Liver (tissue), 9 donors: ENCODE results near the gene SLC2A14. TPM values are rescaled to one million over a fixed set of nuclear protein-coding genes. Genes with fewer than 3 reads are reported as not detected.

ENCODE experiments used
- DNase-seq: peaks from one replicate; pipeline ENCODE4 v3.0.0-alpha.2; 2017; ENCODE audit warnings: low spot score
- H3K27ac ChIP-seq, 2 donors: one replicate each; pipeline ENCODE4 v1.7.0; 2013; ENCODE audit warnings: inconsistent platforms in 2 of 2, low read length in 2 of 2, control low read depth in 1 of 2, low read depth in 1 of 2, mild to moderate bottlenecking in 1 of 2
- H3K27me3 ChIP-seq, 4 donors: one replicate each; pipeline versions ENCODE4 v1.6.1 to v1.7.0; 2013; ENCODE audit warnings: low read length in 3 of 4, inconsistent platforms in 1 of 4, mild to moderate bottlenecking in 1 of 4, moderate library complexity in 1 of 4; ENCODE audit not compliant: control insufficient read depth in 4 of 4, insufficient read depth in 4 of 4
- H3K36me3 ChIP-seq, 4 donors: one replicate each; pipeline versions ENCODE4 v1.6.1 to v1.7.0; 2013; ENCODE audit warnings: low read length in 3 of 4, mild to moderate bottlenecking in 3 of 4, low read depth in 1 of 4, moderate library complexity in 1 of 4; ENCODE audit not compliant: control insufficient read depth in 4 of 4, insufficient read depth in 3 of 4
- H3K4me1 ChIP-seq, 4 donors: one replicate each; pipeline versions ENCODE4 v1.6.1 to v1.7.0; 2013; ENCODE audit warnings: low read length in 3 of 4, mild to moderate bottlenecking in 3 of 4, moderate library complexity in 1 of 4; ENCODE audit not compliant: control insufficient read depth in 4 of 4, insufficient read depth in 4 of 4
- H3K4me3 ChIP-seq, 3 donors: one replicate each; pipeline versions ENCODE4 v1.6.1 to v1.7.0; 2013; ENCODE audit warnings: low read length in 3 of 3, control low read depth in 1 of 3, low read depth in 1 of 3, mild to moderate bottlenecking in 1 of 3
- H3K9ac ChIP-seq, 2 donors: one replicate each; pipeline ENCODE4 v1.7.0; 2013; ENCODE audit warnings: low read length in 2 of 2, mild to moderate bottlenecking in 2 of 2, moderate library complexity in 2 of 2, control low read depth in 1 of 2, low read depth in 1 of 2
- H3K9me3 ChIP-seq, 4 donors: one replicate each; pipeline versions ENCODE4 v1.6.1 to v1.7.0; 2013; ENCODE audit warnings: low read length in 3 of 4; ENCODE audit not compliant: control insufficient read depth in 4 of 4
- FOXA1 ChIP-seq: IDR thresholded peaks from 2 replicates; pipeline ENCODE4 v1.6.1; 2016; ENCODE audit warnings: antibody characterized with exemption
- FOXA2 ChIP-seq: IDR thresholded peaks from 2 replicates; pipeline ENCODE4 v1.6.1; 2016; ENCODE audit warnings: antibody characterized with exemption
- GABPA ChIP-seq, 2 donors: IDR thresholded peaks in 1 of 2; conservative IDR thresholded peaks in 1 of 2; 2 replicates each; pipeline ENCODE4 v1.6.1; 2016; ENCODE audit warnings: antibody characterized with exemption in 2 of 2, mild to moderate bottlenecking in 1 of 2, moderate library complexity in 1 of 2
- HNF4A ChIP-seq, 2 donors: conservative IDR thresholded peaks; 2 replicates each; pipeline ENCODE4 v1.6.1; 2016; ENCODE audit warnings: antibody characterized with exemption in 2 of 2, mild to moderate bottlenecking in 2 of 2
- HNF4G ChIP-seq: IDR thresholded peaks from 2 replicates; pipeline ENCODE4 v1.6.1; 2016; ENCODE audit warnings: antibody characterized with exemption
- NR2F2 ChIP-seq: IDR thresholded peaks from 2 replicates; pipeline ENCODE4 v1.6.1; 2016; ENCODE audit warnings: antibody characterized with exemption
- RAD21 ChIP-seq, 2 donors: IDR thresholded peaks; 2 replicates each; pipeline ENCODE4 v1.6.1; 2016; ENCODE audit warnings: antibody characterized with exemption in 2 of 2, mild to moderate bottlenecking in 2 of 2
- RXRA ChIP-seq, 2 donors: IDR thresholded peaks; 2 replicates each; pipeline ENCODE4 v1.6.1; 2017 to 2018; ENCODE audit warnings: antibody characterized with exemption in 2 of 2, mild to moderate bottlenecking in 1 of 2
- SP1 ChIP-seq: IDR thresholded peaks from 2 replicates; pipeline ENCODE4 v1.6.1; 2018; ENCODE audit warnings: antibody characterized with exemption, mild to moderate bottlenecking
- ZBTB33 ChIP-seq: IDR thresholded peaks from 2 replicates; pipeline ENCODE4 v1.6.1; 2016; ENCODE audit warnings: antibody characterized with exemption
- WGBS: extraction: QIAGEN DNeasy Blood & Tissue Kit; methylation state at CpG from one replicate; pipeline ENCODE4 v1.1.7; 2013; 5-methylcytosine and 5-hydroxymethylcytosine counted together
- polyA plus RNA-seq, 2 donors: library from polyadenylated mRNA; stranded (reverse) in 1 of 2; unstranded in 1 of 2; fragments of 200-250 nt in 1 of 2; fragments of >200 nt in 1 of 2; fragmentation: Nextera tagmentation in 1 of 2; extraction: Ambion mirVana in 1 of 2; gene quantifications; one replicate each; pipeline versions ENCODE4 v1.2.1 to v1.2.3, GENCODE V29; 2013 to 2015
- total RNA-seq, 2 donors: library from RNA; depleted of rRNA; stranded (reverse); fragments of >200 nt; gene quantifications; one replicate each; pipeline ENCODE4 v1.2.3, GENCODE V29; 2014
- TF ChIP-seq, protein P1 (sequence below): IDR thresholded peaks from 2 replicates; pipeline ENCODE4 v1.6.1; 2016; ENCODE audit warnings: antibody characterized with exemption
- TF ChIP-seq, protein P2 (sequence below): IDR thresholded peaks from 2 replicates; pipeline ENCODE4 v1.6.1; 2016; ENCODE audit warnings: antibody characterized with exemption
- TF ChIP-seq, protein P3 (sequence below): IDR thresholded peaks from 2 replicates; pipeline ENCODE4 v1.6.1; 2016; ENCODE audit warnings: antibody characterized with exemption, mild to moderate bottlenecking
- TF ChIP-seq, protein P4 (sequence below): fragments of 150-350 bp; IDR thresholded peaks from 2 replicates; pipeline ENCODE4 v1.5.1; 2017; ENCODE audit warnings: improper control_type of control experiment, low read depth, low read length; ENCODE audit not compliant: missing input control
- donor health status: healthy.
- donor health status: healthy.
- donor health status: healthy.
- donor health status: healthy.
- donor health status: healthy.

Gene SLC2A14
- total and polyA plus RNA-seq, 4 donors: 22.7 TPM; not detected in 3

DNA sequence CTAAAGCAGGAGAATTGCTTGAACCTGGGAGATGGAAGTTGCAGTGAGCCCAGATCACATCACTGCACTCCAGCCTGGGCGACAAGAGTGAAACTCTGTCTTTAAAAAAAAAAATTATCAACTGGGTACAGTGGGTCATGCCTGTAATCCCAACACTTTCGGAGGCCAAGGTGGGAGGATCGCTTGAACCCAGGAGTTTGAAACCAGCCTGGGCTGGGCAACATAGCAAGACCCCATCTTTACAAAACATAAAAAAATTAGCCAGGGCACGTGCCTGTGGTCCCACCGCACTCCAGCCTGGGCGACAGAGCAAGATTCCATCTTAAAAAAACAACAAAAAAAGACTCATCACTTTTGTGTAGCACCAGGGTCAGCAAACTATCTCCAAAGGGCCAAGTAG lies 90.7 kb downstream of the SLC2A14 start:
- Histone ChIP-seq H3K4me3 (no peak overlapping the region), H3K9me3 (no peaks in the 10 kb centered on the region), H3K36me3 (no peaks in the 10 kb centered on the region), H3K27ac (no peak overlapping the region), H3K4me1 (no peaks in the 10 kb centered on the region), H3K27me3 (no peaks in the 10 kb centered on the region), H3K9ac (no peak overlapping the region)
- TF ChIP-seq, protein P1, sequence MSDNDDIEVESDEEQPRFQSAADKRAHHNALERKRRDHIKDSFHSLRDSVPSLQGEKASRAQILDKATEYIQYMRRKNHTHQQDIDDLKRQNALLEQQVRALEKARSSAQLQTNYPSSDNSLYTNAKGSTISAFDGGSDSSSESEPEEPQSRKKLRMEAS: no peak
- TF ChIP-seq RAD21 (IDR thresholded peaks at IDR 0.05): no peak
- TF ChIP-seq GABPA (IDR thresholded peaks at IDR 0.05 in 1 of 2, conservative IDR thresholded peaks at IDR 0.05 in 1 of 2): no peak
- TF ChIP-seq HNF4A (conservative IDR thresholded peaks at IDR 0.05): no peak
- no peak for TF ChIP-seq FOXA2
- no peak for TF ChIP-seq RXRA (IDR thresholded peaks at IDR 0.05)
- no peak for TF ChIP-seq NR2F2
- TF ChIP-seq, protein P2, sequence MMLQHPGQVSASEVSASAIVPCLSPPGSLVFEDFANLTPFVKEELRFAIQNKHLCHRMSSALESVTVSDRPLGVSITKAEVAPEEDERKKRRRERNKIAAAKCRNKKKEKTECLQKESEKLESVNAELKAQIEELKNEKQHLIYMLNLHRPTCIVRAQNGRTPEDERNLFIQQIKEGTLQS: no peak
- TF ChIP-seq ZBTB33: no peak
- no peak for TF ChIP-seq FOXA1
- 95% methylated on average over 6 of the region's 6 CpGs for WGBS
- DNase-seq: no peak

GRCh38 chr12:7781274-7781673 lies 91.4 kb downstream of the SLC2A14 start:
- no peak for DNase-seq
- 79% methylated on average over 3 of the region's 3 CpGs for WGBS
- no peaks in the 10 kb centered on the region for H3K27me3 ChIP-seq

More at GRCh38 chr12:7781274-7781673, 91.4 kb downstream of the SLC2A14 start:
- H3K36me3 ChIP-seq: no peaks in the 10 kb centered on the region
- no peak overlapping the region for H3K9ac ChIP-seq
- TF ChIP-seq, protein P1: no peak
- TF ChIP-seq, protein P2: no peak
- TF ChIP-seq, protein P3, sequence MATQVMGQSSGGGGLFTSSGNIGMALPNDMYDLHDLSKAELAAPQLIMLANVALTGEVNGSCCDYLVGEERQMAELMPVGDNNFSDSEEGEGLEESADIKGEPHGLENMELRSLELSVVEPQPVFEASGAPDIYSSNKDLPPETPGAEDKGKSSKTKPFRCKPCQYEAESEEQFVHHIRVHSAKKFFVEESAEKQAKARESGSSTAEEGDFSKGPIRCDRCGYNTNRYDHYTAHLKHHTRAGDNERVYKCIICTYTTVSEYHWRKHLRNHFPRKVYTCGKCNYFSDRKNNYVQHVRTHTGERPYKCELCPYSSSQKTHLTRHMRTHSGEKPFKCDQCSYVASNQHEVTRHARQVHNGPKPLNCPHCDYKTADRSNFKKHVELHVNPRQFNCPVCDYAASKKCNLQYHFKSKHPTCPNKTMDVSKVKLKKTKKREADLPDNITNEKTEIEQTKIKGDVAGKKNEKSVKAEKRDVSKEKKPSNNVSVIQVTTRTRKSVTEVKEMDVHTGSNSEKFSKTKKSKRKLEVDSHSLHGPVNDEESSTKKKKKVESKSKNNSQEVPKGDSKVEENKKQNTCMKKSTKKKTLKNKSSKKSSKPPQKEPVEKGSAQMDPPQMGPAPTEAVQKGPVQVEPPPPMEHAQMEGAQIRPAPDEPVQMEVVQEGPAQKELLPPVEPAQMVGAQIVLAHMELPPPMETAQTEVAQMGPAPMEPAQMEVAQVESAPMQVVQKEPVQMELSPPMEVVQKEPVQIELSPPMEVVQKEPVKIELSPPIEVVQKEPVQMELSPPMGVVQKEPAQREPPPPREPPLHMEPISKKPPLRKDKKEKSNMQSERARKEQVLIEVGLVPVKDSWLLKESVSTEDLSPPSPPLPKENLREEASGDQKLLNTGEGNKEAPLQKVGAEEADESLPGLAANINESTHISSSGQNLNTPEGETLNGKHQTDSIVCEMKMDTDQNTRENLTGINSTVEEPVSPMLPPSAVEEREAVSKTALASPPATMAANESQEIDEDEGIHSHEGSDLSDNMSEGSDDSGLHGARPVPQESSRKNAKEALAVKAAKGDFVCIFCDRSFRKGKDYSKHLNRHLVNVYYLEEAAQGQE: no peak
- no peak for TF ChIP-seq ZBTB33
- no peak for TF ChIP-seq RAD21 (IDR thresholded peaks at IDR 0.05)
- TF ChIP-seq, protein P4, sequence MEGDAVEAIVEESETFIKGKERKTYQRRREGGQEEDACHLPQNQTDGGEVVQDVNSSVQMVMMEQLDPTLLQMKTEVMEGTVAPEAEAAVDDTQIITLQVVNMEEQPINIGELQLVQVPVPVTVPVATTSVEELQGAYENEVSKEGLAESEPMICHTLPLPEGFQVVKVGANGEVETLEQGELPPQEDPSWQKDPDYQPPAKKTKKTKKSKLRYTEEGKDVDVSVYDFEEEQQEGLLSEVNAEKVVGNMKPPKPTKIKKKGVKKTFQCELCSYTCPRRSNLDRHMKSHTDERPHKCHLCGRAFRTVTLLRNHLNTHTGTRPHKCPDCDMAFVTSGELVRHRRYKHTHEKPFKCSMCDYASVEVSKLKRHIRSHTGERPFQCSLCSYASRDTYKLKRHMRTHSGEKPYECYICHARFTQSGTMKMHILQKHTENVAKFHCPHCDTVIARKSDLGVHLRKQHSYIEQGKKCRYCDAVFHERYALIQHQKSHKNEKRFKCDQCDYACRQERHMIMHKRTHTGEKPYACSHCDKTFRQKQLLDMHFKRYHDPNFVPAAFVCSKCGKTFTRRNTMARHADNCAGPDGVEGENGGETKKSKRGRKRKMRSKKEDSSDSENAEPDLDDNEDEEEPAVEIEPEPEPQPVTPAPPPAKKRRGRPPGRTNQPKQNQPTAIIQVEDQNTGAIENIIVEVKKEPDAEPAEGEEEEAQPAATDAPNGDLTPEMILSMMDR: no peak
- no peak for TF ChIP-seq HNF4G
- TF ChIP-seq FOXA2: no peak
- no peak for TF ChIP-seq RXRA (IDR thresholded peaks at IDR 0.05)
- no peak for TF ChIP-seq SP1
- no peak overlapping the region for H3K27ac ChIP-seq
- H3K4me1 ChIP-seq: no peaks in the 10 kb centered on the region
- no peaks in the 10 kb centered on the region for H3K9me3 ChIP-seq
- H3K4me3 ChIP-seq: no peak overlapping the region
